GM23338 (cell line): ENCODE results near the gene KLF11. TPM values are rescaled to one million over a fixed set of nuclear protein-coding genes. Genes with fewer than 3 reads are reported as not detected.

Source experiments
- EZH2phosphoT487 ChIP-seq: fragments of 200-600 bp; sonication (generic); IDR thresholded peaks from one replicate; pipeline ENCODE4 v1.8.1; 2018; ENCODE audit warnings: antibody characterized with exemption; ENCODE audit not compliant: unreplicated experiment
- JUNB ChIP-seq: IDR thresholded peaks from one replicate; pipeline ENCODE4 v1.6.1; 2016; ENCODE audit warnings: antibody characterized with exemption; ENCODE audit not compliant: unreplicated experiment
- NANOG ChIP-seq: IDR thresholded peaks from 2 replicates; pipeline ENCODE4 v1.6.1; 2016; ENCODE audit warnings: antibody characterized with exemption, borderline replicate concordance
- POLR2AphosphoS5 ChIP-seq: IDR thresholded peaks from 2 replicates; pipeline ENCODE4 v1.6.1; 2016; ENCODE audit warnings: antibody characterized with exemption, low read depth
- STAT1 ChIP-seq: IDR thresholded peaks from one replicate; pipeline ENCODE4 v1.6.1; 2016; ENCODE audit warnings: antibody characterized with exemption; ENCODE audit not compliant: unreplicated experiment
- ZNF331 ChIP-seq: fragments of 250-450 bp; sonication (Bioruptor Pico); IDR thresholded peaks from 2 replicates; pipeline ENCODE4 v1.5.0; 2020; ENCODE audit warnings: low read depth, mild to moderate bottlenecking, moderate library complexity
- ZNF462 ChIP-seq: fragments of 250-450 bp; sonication (Bioruptor Pico); IDR thresholded peaks from 2 replicates; pipeline ENCODE4 v1.5.0; 2020; ENCODE audit warnings: mild to moderate bottlenecking, moderate library complexity
- polyA plus RNA-seq: library from polyadenylated mRNA; unstranded; fragments of >200 nt; fragmentation: Nextera tagmentation; extraction: Ambion mirVana; gene quantifications from 2 replicates; pipeline ENCODE4 v1.2.1, GENCODE V29; 2016
- total RNA-seq: library from RNA; depleted of rRNA; stranded (reverse); fragments of >200 nt; shearing (Covaris generic); gene quantifications from 2 replicates; pipeline ENCODE4 v1.2.3, GENCODE V29; 2014
- TF ChIP-seq, protein P1 (sequence below): IDR thresholded peaks from one replicate; pipeline ENCODE4 v1.6.1; 2018; ENCODE audit warnings: antibody characterized with exemption; ENCODE audit not compliant: unreplicated experiment

KLF11 gene
- total and polyA plus RNA-seq, 2 experiments from 2014 or later, result 1.4 to 5.6 TPM

DNA sequence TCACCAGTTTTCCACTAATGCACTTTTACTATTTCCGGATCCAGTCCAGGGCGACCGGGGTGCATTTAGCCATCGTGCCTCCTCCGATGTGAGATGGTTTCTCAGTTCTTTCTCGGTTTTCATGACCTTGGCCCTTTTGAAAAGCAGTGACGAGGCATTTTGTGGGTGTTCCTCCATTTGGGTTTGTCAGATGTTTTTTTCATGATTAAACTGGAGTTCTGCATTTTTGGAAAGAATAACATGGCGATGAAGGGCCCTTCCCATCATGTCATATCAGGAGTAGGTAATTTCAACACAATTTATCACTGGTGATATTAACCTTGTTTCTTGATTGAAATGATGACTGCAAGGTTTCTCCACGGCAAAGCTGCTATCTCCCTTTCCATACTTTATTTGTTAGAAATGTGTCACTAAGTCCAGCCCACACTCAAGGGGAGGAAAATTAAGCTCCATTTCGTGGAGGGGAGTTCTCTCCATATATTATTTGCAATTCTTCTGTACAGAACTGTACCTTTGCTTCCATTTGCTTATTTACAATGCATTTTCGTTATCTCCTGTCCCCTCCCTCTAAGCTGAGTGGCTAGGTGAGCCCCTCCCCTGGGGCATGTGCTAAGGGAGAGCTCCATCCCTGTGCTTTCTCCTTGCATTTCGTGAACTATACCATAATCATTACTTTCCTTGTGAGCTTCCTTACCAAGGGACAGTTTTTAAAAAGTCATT lies 8.9 kb upstream of the KLF11 start (continued):
- TF ChIP-seq ZNF462, result no peak
- no peak for TF ChIP-seq ZNF331 (CRISPR knock-in tag)
- TF ChIP-seq EZH2phosphoT487, result no peak
- TF ChIP-seq, protein P1, sequence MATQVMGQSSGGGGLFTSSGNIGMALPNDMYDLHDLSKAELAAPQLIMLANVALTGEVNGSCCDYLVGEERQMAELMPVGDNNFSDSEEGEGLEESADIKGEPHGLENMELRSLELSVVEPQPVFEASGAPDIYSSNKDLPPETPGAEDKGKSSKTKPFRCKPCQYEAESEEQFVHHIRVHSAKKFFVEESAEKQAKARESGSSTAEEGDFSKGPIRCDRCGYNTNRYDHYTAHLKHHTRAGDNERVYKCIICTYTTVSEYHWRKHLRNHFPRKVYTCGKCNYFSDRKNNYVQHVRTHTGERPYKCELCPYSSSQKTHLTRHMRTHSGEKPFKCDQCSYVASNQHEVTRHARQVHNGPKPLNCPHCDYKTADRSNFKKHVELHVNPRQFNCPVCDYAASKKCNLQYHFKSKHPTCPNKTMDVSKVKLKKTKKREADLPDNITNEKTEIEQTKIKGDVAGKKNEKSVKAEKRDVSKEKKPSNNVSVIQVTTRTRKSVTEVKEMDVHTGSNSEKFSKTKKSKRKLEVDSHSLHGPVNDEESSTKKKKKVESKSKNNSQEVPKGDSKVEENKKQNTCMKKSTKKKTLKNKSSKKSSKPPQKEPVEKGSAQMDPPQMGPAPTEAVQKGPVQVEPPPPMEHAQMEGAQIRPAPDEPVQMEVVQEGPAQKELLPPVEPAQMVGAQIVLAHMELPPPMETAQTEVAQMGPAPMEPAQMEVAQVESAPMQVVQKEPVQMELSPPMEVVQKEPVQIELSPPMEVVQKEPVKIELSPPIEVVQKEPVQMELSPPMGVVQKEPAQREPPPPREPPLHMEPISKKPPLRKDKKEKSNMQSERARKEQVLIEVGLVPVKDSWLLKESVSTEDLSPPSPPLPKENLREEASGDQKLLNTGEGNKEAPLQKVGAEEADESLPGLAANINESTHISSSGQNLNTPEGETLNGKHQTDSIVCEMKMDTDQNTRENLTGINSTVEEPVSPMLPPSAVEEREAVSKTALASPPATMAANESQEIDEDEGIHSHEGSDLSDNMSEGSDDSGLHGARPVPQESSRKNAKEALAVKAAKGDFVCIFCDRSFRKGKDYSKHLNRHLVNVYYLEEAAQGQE, result no peak
- no peak for TF ChIP-seq POLR2AphosphoS5
- TF ChIP-seq JUNB, result no peak
- no peak for TF ChIP-seq STAT1
- no peak for TF ChIP-seq NANOG
